ENCODE measurements around the gene PPA2. TPM values are rescaled to one million over a fixed set of nuclear protein-coding genes. Genes with fewer than 3 reads are reported as not detected.

Gene PPA2
- total and polyA plus RNA-seq, 2 experiments from 2014 or later: 58.4 to 63.7 TPM

DNA sequence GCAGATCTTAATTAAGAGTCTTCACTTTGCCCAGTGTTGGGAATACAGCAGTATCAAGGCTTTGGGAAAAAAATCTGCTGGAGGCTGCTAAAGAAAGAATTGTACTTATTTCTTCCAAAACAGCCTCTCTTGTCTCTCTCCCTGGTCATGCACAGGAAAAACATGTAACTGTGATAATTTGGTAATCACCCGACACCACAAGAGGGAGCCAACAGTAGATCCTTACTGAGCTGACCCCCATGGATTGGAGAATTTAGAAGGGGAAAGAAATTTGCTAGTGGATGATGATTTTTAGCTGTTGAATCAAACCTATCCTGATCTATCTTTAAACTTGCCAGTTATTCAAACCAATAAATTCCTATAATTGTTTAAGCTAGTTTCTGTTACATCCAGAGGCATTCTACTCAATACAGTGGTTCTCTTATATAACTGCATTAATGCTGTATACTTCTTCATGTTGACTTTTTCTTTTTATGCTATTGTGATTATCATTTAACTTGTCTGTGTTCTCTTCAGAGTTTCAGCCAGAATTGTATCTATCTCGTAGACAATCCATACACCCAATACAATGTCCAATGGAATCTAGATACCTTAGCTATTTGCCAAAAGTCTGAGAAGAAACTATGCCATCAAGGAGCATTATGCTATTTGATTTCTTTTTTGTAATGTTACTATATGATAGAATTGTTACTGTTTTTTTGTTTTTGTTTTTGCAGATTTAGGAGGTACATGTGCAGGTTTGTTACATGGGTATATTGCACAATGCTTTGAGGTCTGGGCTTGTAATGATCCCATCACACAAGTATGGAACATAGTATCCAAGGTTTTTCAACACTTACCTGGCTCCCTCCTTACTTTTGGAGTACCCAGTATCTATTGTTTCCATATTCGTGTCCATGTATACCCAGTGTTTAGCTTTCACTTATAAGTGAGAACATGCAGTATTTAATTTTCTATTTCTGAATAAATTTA, 47.2 kb upstream of the PPA2 start:
- Histone ChIP-seq H3F3A (replicated peaks; ENCODE audit: low read depth) (no peaks in the 10 kb centered on the region), H3K27ac (ENCODE audit: low read depth) (no peak overlapping the region), H3K4me1 (ENCODE audit: insufficient read depth) (no peaks in the 10 kb centered on the region), H3K27me3 (ENCODE audit: insufficient read depth) (no peaks in the 10 kb centered on the region), H3K36me3 (ENCODE audit: insufficient read depth) (no peaks in the 10 kb centered on the region), H3K4me2 (no peak overlapping the region), H4K20me1 (replicated peaks; ENCODE audit: insufficient read depth) (no peaks in the 10 kb centered on the region), H3K79me2 (replicated peaks; ENCODE audit: insufficient read depth) (no peaks in the 10 kb centered on the region), H3K9me2 (ENCODE audit: insufficient read depth) (no peaks in the 10 kb centered on the region), H3K4me3 (no peak overlapping the region), H2AFZ (no peak overlapping the region)
- Mint-ChIP-seq H3K4me1 (no peaks in the 10 kb centered on the region), H3K27ac (no peak overlapping the region), H3K27me3 (ENCODE audit: insufficient read depth, low read depth, poor library complexity) (no peaks in the 10 kb centered on the region), H3K4me3 (no peak overlapping the region), H3K9me3 (peaks cover 2% of the 10 kb centered on the region; the same call in 1 of the 3 replicates), H3K36me3 (ENCODE audit: low read depth) (no peaks in the 10 kb centered on the region)
- ATAC-seq (peak; percentile 79), DNase-seq (ENCODE audit: low spot score) (peak; percentile 76)
- TF ChIP-seq, protein P1, sequence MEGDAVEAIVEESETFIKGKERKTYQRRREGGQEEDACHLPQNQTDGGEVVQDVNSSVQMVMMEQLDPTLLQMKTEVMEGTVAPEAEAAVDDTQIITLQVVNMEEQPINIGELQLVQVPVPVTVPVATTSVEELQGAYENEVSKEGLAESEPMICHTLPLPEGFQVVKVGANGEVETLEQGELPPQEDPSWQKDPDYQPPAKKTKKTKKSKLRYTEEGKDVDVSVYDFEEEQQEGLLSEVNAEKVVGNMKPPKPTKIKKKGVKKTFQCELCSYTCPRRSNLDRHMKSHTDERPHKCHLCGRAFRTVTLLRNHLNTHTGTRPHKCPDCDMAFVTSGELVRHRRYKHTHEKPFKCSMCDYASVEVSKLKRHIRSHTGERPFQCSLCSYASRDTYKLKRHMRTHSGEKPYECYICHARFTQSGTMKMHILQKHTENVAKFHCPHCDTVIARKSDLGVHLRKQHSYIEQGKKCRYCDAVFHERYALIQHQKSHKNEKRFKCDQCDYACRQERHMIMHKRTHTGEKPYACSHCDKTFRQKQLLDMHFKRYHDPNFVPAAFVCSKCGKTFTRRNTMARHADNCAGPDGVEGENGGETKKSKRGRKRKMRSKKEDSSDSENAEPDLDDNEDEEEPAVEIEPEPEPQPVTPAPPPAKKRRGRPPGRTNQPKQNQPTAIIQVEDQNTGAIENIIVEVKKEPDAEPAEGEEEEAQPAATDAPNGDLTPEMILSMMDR (conservative IDR thresholded peaks at IDR 0.05; ENCODE audit: low read depth in 2 of 2): peak; percentile 81 to 83
- TF ChIP-seq EZH2phosphoT487 (IDR thresholded peaks at IDR 0.05; ENCODE audit: unreplicated experiment): no peak

DNA sequence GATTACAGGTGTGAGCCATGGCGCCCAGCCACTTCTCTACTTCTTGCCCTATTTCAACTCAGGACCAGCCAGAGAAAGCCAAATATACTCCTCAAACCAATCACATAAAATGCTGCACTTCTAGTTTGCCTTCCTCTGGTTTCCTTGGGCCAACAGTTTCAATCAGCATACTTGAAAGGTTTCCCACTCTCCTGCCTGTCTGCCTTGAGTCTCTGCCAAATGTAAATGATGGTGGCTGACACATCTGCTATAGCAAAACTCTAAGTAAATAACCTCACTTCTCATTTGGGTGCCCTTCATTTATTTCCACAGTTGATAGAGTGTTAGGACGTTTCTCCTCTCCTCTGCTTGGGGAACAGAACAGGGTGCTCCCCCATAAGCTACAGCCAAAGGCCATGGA, 36.4 kb upstream of the PPA2 start:
- no peaks in the 10 kb centered on the region for H4K20me1 ChIP-seq (replicated peaks; ENCODE audit: insufficient read depth)
- no peak overlapping the region for H3K4me3 Mint-ChIP-seq
- no peaks in the 10 kb centered on the region for H3K27me3 ChIP-seq (ENCODE audit: insufficient read depth)
- no peaks in the 10 kb centered on the region for H3K79me2 ChIP-seq (replicated peaks; ENCODE audit: insufficient read depth)
- H3K27me3 Mint-ChIP-seq (ENCODE audit: insufficient read depth, low read depth, poor library complexity): no peaks in the 10 kb centered on the region
- no peaks in the 10 kb centered on the region for H3F3A ChIP-seq (replicated peaks; ENCODE audit: low read depth)
- no peak overlapping the region for H3K4me2 ChIP-seq
- no peak overlapping the region for H3K27ac ChIP-seq (ENCODE audit: low read depth)
- H3K36me3 Mint-ChIP-seq (ENCODE audit: low read depth): no peaks in the 10 kb centered on the region
- no peak overlapping the region for H2AFZ ChIP-seq
- H3K27ac Mint-ChIP-seq: no peak overlapping the region
- no peaks in the 10 kb centered on the region for H3K9me3 Mint-ChIP-seq
- H3K4me3 ChIP-seq: no peak overlapping the region
- no peaks in the 10 kb centered on the region for H3K4me1 ChIP-seq (ENCODE audit: insufficient read depth)
- no peak for ATAC-seq
- H3K36me3 ChIP-seq (ENCODE audit: insufficient read depth): no peaks in the 10 kb centered on the region
- 0 out of 2 replicates have a peak, but pooled peaks cover 8% of the 10 kb centered on the region for H3K9me2 ChIP-seq (ENCODE audit: insufficient read depth)
- no peak for DNase-seq (ENCODE audit: low spot score)
- no peaks in the 10 kb centered on the region for H3K4me1 Mint-ChIP-seq
- TF ChIP-seq EZH2phosphoT487 (IDR thresholded peaks at IDR 0.05; ENCODE audit: unreplicated experiment) (no peak), STAT1 (IDR thresholded peaks at IDR 0.05; ENCODE audit: unreplicated experiment) (no peak), ZNF114 (CRISPR knock-in tag; IDR thresholded peaks at IDR 0.05) (no peak), NANOG (IDR thresholded peaks at IDR 0.05; ENCODE audit: borderline replicate concordance) (no peak), JUNB (IDR thresholded peaks at IDR 0.05; ENCODE audit: unreplicated experiment) (no peak), CREB1 (CRISPR knock-in tag; IDR thresholded peaks at IDR 0.05; ENCODE audit: low read depth) (no peak), POLR2AphosphoS5 (IDR thresholded peaks at IDR 0.05; ENCODE audit: low read depth) (no peak), ZNF331 (CRISPR knock-in tag; IDR thresholded peaks at IDR 0.05; ENCODE audit: low read depth) (no peak), EZH2 (IDR thresholded peaks at IDR 0.05; ENCODE audit: low read depth, unreplicated experiment) (no peak)
- TF ChIP-seq, protein P2, sequence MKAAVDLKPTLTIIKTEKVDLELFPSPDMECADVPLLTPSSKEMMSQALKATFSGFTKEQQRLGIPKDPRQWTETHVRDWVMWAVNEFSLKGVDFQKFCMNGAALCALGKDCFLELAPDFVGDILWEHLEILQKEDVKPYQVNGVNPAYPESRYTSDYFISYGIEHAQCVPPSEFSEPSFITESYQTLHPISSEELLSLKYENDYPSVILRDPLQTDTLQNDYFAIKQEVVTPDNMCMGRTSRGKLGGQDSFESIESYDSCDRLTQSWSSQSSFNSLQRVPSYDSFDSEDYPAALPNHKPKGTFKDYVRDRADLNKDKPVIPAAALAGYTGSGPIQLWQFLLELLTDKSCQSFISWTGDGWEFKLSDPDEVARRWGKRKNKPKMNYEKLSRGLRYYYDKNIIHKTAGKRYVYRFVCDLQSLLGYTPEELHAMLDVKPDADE (IDR thresholded peaks at IDR 0.05): no peak
- TF ChIP-seq, protein P3, sequence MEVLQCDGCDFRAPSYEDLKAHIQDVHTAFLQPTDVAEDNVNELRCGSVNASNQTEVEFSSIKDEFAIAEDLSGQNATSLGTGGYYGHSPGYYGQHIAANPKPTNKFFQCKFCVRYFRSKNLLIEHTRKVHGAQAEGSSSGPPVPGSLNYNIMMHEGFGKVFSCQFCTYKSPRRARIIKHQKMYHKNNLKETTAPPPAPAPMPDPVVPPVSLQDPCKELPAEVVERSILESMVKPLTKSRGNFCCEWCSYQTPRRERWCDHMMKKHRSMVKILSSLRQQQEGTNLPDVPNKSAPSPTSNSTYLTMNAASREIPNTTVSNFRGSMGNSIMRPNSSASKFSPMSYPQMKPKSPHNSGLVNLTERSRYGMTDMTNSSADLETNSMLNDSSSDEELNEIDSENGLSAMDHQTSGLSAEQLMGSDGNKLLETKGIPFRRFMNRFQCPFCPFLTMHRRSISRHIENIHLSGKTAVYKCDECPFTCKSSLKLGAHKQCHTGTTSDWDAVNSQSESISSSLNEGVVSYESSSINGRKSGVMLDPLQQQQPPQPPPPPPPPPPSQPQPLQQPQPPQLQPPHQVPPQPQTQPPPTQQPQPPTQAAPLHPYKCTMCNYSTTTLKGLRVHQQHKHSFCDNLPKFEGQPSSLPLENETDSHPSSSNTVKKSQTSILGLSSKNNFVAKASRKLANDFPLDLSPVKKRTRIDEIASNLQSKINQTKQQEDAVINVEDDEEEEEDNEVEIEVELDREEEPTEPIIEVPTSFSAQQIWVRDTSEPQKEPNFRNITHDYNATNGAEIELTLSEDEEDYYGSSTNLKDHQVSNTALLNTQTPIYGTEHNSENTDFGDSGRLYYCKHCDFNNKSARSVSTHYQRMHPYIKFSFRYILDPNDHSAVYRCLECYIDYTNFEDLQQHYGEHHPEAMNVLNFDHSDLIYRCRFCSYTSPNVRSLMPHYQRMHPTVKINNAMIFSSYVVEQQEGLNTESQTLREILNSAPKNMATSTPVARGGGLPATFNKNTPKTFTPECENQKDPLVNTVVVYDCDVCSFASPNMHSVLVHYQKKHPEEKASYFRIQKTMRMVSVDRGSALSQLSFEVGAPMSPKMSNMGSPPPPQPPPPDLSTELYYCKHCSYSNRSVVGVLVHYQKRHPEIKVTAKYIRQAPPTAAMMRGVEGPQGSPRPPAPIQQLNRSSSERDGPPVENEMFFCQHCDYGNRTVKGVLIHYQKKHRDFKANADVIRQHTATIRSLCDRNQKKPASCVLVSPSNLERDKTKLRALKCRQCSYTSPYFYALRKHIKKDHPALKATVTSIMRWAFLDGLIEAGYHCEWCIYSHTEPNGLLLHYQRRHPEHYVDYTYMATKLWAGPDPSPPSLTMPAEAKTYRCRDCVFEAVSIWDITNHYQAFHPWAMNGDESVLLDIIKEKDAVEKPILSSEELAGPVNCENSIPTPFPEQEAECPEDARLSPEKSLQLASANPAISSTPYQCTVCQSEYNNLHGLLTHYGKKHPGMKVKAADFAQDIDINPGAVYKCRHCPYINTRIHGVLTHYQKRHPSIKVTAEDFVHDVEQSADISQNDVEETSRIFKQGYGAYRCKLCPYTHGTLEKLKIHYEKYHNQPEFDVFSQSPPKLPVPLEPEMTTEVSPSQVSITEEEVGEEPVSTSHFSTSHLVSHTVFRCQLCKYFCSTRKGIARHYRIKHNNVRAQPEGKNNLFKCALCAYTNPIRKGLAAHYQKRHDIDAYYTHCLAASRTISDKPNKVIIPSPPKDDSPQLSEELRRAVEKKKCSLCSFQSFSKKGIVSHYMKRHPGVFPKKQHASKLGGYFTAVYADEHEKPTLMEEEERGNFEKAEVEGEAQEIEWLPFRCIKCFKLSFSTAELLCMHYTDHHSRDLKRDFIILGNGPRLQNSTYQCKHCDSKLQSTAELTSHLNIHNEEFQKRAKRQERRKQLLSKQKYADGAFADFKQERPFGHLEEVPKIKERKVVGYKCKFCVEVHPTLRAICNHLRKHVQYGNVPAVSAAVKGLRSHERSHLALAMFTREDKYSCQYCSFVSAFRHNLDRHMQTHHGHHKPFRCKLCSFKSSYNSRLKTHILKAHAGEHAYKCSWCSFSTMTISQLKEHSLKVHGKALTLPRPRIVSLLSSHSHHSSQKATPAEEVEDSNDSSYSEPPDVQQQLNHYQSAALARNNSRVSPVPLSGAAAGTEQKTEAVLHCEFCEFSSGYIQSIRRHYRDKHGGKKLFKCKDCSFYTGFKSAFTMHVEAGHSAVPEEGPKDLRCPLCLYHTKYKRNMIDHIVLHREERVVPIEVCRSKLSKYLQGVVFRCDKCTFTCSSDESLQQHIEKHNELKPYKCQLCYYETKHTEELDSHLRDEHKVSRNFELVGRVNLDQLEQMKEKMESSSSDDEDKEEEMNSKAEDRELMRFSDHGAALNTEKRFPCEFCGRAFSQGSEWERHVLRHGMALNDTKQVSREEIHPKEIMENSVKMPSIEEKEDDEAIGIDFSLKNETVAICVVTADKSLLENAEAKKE (CRISPR knock-in tag; IDR thresholded peaks at IDR 0.05): no peak
